SK-N-SH treated with all-trans-retinoic acid at 6 μM for 48 hours (cell line): ENCODE measurements around the gene CXCL14.

ENCODE experiments used
- ARNTL ChIP-seq: fragments of 450-650 bp; formaldehyde crosslinking; IDR thresholded peaks from 2 replicates; pipeline ENCODE4 v1.5.0; 2020; ENCODE audit warnings: low read depth, mild to moderate bottlenecking, moderate library complexity, borderline replicate concordance
- ESRRG ChIP-seq: fragments of 250-450 bp; sonication (Bioruptor Pico); IDR thresholded peaks from 2 replicates; pipeline ENCODE4 v1.6.1; 2021; ENCODE audit warnings: mild to moderate bottlenecking
- OSR1 ChIP-seq: fragments of 250-450 bp; sonication (Bioruptor Pico); IDR thresholded peaks from 2 replicates; pipeline ENCODE4 v1.8.0; 2022; ENCODE audit warnings: moderate library complexity, mild to moderate bottlenecking, inconsistent platforms
- RARB ChIP-seq: fragments of 250-450 bp; sonication (Bioruptor Pico); IDR thresholded peaks from 2 replicates; pipeline ENCODE4 v1.8.0; 2021; ENCODE audit warnings: mild to moderate bottlenecking, moderate library complexity
- ZFP3 ChIP-seq: fragments of 250-450 bp; sonication (Bioruptor Pico); IDR thresholded peaks from 2 replicates; pipeline ENCODE4 v1.5.0; 2020; ENCODE audit warnings: mild to moderate bottlenecking, moderate library complexity
- ZFP30 ChIP-seq: fragments of 450-650 bp; formaldehyde crosslinking; IDR thresholded peaks from 2 replicates; pipeline ENCODE4 v1.5.0; 2022; ENCODE audit warnings: mild to moderate bottlenecking, moderate library complexity
- ZNF565 ChIP-seq: fragments of 450-650 bp; formaldehyde crosslinking; conservative IDR thresholded peaks from 2 replicates; pipeline ENCODE4 v1.5.0; 2020; ENCODE audit warnings: low read depth, mild to moderate bottlenecking, moderate library complexity
- ZNF70 ChIP-seq: fragments of 450-650 bp; formaldehyde crosslinking; IDR thresholded peaks from 2 replicates; pipeline ENCODE4 v1.5.0; 2020; ENCODE audit warnings: mild to moderate bottlenecking, moderate library complexity
- ZNF8 ChIP-seq: fragments of 450-650 bp; formaldehyde crosslinking; IDR thresholded peaks from 2 replicates; pipeline ENCODE4 v1.5.0; 2020; ENCODE audit warnings: mild to moderate bottlenecking, moderate library complexity
- TF ChIP-seq, protein P1 (sequence below): fragments of 250-450 bp; sonication (Bioruptor Pico); IDR thresholded peaks from 2 replicates; pipeline ENCODE4 v1.8.0; 2020; ENCODE audit warnings: mild to moderate bottlenecking, moderate library complexity, borderline replicate concordance
- TF ChIP-seq, protein P2 (sequence below): fragments of 250-450 bp; sonication (Bioruptor Pico); IDR thresholded peaks from 2 replicates; pipeline ENCODE4 v1.5.1; 2021; ENCODE audit warnings: mild to moderate bottlenecking, moderate library complexity
- TF ChIP-seq, protein P3 (sequence below): fragments of 250-450 bp; sonication (Bioruptor Pico); IDR thresholded peaks from 2 replicates; pipeline ENCODE4 v1.5.1; 2020; ENCODE audit warnings: low read depth, mild to moderate bottlenecking, moderate library complexity
- TF ChIP-seq, protein P4 (sequence below): fragments of 250-450 bp; sonication (Bioruptor Pico); IDR thresholded peaks from 2 replicates; pipeline ENCODE4 v1.5.0; 2020; ENCODE audit warnings: mild to moderate bottlenecking, moderate library complexity

DNA sequence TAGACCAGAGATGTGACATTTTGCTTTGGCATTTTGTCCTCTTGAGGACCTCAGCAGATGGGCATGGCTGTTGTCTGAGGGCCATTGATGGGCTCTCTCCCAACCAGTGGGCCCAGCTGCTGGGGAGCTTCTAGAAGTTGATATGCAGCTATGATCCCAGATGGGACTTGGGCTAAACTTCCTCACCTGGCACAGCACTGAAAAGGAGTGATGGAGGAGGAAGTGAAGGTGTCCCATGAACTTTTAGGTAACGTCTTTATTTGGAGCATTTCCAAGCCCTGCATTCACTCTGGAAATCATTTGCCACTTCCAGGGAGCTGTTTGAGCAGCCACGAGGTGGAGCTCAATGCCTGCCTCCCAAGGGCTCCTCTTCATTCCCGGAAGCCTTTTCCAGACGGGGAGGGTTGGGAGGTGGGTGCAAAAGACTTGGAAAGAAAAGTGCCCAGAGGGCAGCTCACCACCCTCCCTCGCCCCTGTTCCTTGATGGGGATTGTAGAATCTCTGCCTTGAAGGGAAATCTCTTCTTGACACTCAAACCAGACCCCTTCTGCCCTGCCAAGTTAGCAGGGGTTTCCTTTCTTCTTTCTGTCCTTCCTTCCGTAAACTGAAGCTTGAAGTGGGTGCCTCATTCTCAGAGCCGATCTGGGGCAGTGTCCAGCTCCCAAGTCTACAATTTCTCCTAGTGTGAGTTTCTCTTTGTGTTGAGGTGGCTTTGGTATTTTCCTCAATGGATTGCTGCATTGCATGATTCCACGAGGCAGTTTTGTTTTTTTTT lies 24.9 kb downstream of the CXCL14 start:
- TF ChIP-seq OSR1 (CRISPR knock-in tag) (no peak), ZFP30 (CRISPR knock-in tag) (no peak), ARNTL (CRISPR knock-in tag) (no peak), ZFP3 (peak; percentile 91), ESRRG (CRISPR knock-in tag) (no peak), ZNF70 (CRISPR knock-in tag) (no peak), ZNF565 (CRISPR knock-in tag) (no peak), ZNF8 (CRISPR knock-in tag) (no peak), RARB (CRISPR knock-in tag) (no peak)
- TF ChIP-seq, protein P1, sequence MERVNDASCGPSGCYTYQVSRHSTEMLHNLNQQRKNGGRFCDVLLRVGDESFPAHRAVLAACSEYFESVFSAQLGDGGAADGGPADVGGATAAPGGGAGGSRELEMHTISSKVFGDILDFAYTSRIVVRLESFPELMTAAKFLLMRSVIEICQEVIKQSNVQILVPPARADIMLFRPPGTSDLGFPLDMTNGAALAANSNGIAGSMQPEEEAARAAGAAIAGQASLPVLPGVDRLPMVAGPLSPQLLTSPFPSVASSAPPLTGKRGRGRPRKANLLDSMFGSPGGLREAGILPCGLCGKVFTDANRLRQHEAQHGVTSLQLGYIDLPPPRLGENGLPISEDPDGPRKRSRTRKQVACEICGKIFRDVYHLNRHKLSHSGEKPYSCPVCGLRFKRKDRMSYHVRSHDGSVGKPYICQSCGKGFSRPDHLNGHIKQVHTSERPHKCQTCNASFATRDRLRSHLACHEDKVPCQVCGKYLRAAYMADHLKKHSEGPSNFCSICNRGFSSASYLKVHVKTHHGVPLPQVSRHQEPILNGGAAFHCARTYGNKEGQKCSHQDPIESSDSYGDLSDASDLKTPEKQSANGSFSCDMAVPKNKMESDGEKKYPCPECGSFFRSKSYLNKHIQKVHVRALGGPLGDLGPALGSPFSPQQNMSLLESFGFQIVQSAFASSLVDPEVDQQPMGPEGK (CRISPR knock-in tag) = no peak
- TF ChIP-seq, protein P2, sequence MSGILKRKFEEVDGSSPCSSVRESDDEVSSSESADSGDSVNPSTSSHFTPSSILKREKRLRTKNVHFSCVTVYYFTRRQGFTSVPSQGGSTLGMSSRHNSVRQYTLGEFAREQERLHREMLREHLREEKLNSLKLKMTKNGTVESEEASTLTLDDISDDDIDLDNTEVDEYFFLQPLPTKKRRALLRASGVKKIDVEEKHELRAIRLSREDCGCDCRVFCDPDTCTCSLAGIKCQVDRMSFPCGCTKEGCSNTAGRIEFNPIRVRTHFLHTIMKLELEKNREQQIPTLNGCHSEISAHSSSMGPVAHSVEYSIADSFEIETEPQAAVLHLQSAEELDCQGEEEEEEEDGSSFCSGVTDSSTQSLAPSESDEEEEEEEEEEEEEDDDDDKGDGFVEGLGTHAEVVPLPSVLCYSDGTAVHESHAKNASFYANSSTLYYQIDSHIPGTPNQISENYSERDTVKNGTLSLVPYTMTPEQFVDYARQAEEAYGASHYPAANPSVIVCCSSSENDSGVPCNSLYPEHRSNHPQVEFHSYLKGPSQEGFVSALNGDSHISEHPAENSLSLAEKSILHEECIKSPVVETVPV (CRISPR knock-in tag) = no peak
- TF ChIP-seq, protein P3, sequence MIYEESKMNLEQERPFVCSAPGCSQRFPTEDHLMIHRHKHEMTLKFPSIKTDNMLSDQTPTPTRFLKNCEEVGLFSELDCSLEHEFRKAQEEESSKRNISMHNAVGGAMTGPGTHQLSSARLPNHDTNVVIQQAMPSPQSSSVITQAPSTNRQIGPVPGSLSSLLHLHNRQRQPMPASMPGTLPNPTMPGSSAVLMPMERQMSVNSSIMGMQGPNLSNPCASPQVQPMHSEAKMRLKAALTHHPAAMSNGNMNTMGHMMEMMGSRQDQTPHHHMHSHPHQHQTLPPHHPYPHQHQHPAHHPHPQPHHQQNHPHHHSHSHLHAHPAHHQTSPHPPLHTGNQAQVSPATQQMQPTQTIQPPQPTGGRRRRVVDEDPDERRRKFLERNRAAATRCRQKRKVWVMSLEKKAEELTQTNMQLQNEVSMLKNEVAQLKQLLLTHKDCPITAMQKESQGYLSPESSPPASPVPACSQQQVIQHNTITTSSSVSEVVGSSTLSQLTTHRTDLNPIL (CRISPR knock-in tag) = no peak
- TF ChIP-seq, protein P4, sequence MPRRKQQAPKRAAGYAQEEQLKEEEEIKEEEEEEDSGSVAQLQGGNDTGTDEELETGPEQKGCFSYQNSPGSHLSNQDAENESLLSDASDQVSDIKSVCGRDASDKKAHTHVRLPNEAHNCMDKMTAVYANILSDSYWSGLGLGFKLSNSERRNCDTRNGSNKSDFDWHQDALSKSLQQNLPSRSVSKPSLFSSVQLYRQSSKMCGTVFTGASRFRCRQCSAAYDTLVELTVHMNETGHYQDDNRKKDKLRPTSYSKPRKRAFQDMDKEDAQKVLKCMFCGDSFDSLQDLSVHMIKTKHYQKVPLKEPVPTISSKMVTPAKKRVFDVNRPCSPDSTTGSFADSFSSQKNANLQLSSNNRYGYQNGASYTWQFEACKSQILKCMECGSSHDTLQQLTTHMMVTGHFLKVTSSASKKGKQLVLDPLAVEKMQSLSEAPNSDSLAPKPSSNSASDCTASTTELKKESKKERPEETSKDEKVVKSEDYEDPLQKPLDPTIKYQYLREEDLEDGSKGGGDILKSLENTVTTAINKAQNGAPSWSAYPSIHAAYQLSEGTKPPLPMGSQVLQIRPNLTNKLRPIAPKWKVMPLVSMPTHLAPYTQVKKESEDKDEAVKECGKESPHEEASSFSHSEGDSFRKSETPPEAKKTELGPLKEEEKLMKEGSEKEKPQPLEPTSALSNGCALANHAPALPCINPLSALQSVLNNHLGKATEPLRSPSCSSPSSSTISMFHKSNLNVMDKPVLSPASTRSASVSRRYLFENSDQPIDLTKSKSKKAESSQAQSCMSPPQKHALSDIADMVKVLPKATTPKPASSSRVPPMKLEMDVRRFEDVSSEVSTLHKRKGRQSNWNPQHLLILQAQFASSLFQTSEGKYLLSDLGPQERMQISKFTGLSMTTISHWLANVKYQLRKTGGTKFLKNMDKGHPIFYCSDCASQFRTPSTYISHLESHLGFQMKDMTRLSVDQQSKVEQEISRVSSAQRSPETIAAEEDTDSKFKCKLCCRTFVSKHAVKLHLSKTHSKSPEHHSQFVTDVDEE (CRISPR knock-in tag) = no peak
